CD4-positive, CD25-positive, alpha-beta regulatory T cell (primary cell): Measurements from ENCODE around the gene CYP46A1. TPM values are rescaled to one million over a fixed set of nuclear protein-coding genes. Genes with fewer than 3 reads are reported as not detected.
A peak's percentile ranks its signal among the peaks of the same experiment; 100 is the strongest.

Experiments
- ATAC-seq, 2 donors: fragments of 150-1000 bp; cut with Tn5 transposase; one replicate each; pipeline ENCODE4 v1.10.0; 2021; ENCODE audit warnings: low read depth in 2 of 2, moderate number of reproducible peaks in 2 of 2, moderate library complexity in 1 of 2
- DNase-seq, 3 donors: peaks; one replicate each; pipeline versions ENCODE4 v3.0.0 to v3.0.0-alpha.2; 2012 to 2022; ENCODE audit warnings: mixed read lengths in 1 of 3
- H3K27ac ChIP-seq: one replicate; pipeline ENCODE4 v1.7.0; 2013; ENCODE audit warnings: mild to moderate bottlenecking, low read length; ENCODE audit not compliant: insufficient read depth, poor library complexity, severe bottlenecking
- H3K27me3 ChIP-seq: one replicate; pipeline ENCODE4 v1.7.0; 2013; ENCODE audit warnings: low read length; ENCODE audit not compliant: control insufficient read depth, insufficient read depth
- H3K36me3 ChIP-seq: one replicate; pipeline ENCODE4 v1.7.0; 2013; ENCODE audit warnings: mild to moderate bottlenecking, low read length, moderate library complexity; ENCODE audit not compliant: control insufficient read depth, insufficient read depth
- H3K4me1 ChIP-seq: 2 replicates; pipeline ENCODE4 v1.7.0; 2013; ENCODE audit warnings: mild to moderate bottlenecking, low read length; ENCODE audit not compliant: insufficient read depth, control insufficient read depth, poor library complexity, severe bottlenecking
- H3K4me3 ChIP-seq: one replicate; pipeline ENCODE4 v1.7.0; 2013; ENCODE audit warnings: low read depth, mild to moderate bottlenecking, low read length, moderate library complexity
- H3K9me3 ChIP-seq, 2 experiments: 1 replicate in 1 of 2; 2 replicates in 1 of 2; pipeline ENCODE4 v1.7.0; 2013; ENCODE audit warnings: low read length in 2 of 2, mild to moderate bottlenecking in 1 of 2, moderate library complexity in 1 of 2; ENCODE audit not compliant: control insufficient read depth in 2 of 2
- H3K27ac Mint-ChIP-seq, 3 donors: one replicate each; pipeline ENCODE4 v1.8.0; 2020 to 2022; ENCODE audit warnings: mild to moderate bottlenecking in 3 of 3, mixed read lengths in 3 of 3, moderate library complexity in 2 of 3
- H3K27me3 Mint-ChIP-seq: one replicate; pipeline ENCODE4 v1.8.0; 2022; ENCODE audit warnings: mild to moderate bottlenecking, mixed read lengths
- H3K36me3 Mint-ChIP-seq: one replicate; pipeline ENCODE4 v1.8.0; 2020; ENCODE audit warnings: mixed read lengths
- H3K4me1 Mint-ChIP-seq, 4 donors: one replicate each; pipeline ENCODE4 v1.8.0; 2020 to 2022; ENCODE audit warnings: mixed read lengths in 4 of 4, mild to moderate bottlenecking in 1 of 4
- H3K4me3 Mint-ChIP-seq, 4 donors: one replicate each; pipeline ENCODE4 v1.8.0; 2020 to 2022; ENCODE audit warnings: mild to moderate bottlenecking in 4 of 4, mixed read lengths in 4 of 4, moderate library complexity in 3 of 4
- H3K9me3 Mint-ChIP-seq, 7 donors: one replicate each; pipeline ENCODE4 v1.8.0; 2020 to 2022; ENCODE audit warnings: mixed read lengths in 7 of 7, mild to moderate bottlenecking in 3 of 7, moderate library complexity in 2 of 7
- polyA plus RNA-seq, 4 donors: library from polyadenylated mRNA; unstranded; fragments of 300-500 nt; fragmentation: Illumina TruSeq; gene quantifications; one replicate each; pipeline ENCODE4 v1.2.3, GENCODE V29; 2021
- total RNA-seq: library from RNA; stranded (reverse); gene quantifications from one replicate; pipeline ENCODE4 v1.2.3, GENCODE V29; 2022

CYP46A1 gene
- total and polyA plus RNA-seq, 5 donors from 2014 or later = not detected

DNA sequence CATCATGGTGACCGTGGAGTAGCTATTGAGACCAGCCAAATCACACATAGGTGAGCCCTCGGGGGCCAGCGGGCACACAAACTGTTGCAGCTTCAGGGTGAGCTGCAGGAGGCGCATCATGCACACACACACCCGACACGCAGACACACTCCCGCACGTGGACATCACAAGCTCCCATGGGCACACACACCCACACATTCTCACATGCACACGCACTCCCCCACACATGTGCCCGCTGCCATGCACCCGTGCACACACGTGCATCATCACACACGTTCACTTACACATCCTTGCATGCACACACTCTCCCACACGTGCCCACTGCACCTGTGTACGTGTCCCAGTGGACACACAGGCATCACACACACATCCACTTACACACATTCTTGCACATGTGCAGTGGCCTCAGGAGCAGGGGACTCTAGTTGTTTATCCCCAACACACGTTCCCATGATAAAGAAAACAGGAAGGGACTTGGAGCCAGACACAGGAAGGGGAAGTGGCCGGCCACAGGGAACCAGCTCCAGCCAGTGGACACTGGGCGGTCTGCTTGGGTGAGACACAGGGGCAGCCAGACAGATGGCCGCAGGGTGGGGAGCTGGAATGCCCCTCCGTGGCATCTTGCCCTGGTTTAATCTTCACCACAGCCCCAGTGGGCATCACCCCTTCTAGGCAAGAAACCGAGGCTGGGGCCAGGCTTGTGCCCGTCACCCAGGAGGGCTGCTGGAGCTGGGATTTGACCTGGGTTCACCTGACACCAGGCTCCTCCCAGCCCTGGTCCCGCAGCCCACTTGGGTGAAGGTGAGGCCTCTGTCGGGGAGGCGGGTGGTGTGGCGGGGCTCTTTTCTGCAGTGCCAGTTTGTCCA lies 49.7 kb downstream of the CYP46A1 start:
- Mint-ChIP-seq H3K27me3 (peaks cover 22% of the 10 kb centered on the region), H3K4me1 (peaks cover 0 to 2% (median 0%) of the 10 kb centered on the region in 4 donors), H3K9me3 (peaks cover 0 to 2% (median 0%) of the 10 kb centered on the region in 7 donors), H3K27ac (no peak overlapping the region), H3K4me3 (no peak overlapping the region), H3K36me3 (no peaks in the 10 kb centered on the region)
- Histone ChIP-seq H3K36me3 (no peaks in the 10 kb centered on the region), H3K4me3 (no peak overlapping the region), H3K4me1 (peaks cover 10% of the 10 kb centered on the region), H3K9me3 (no peaks in the 10 kb centered on the region), H3K27ac (no peak overlapping the region), H3K27me3 (peaks cover 2% of the 10 kb centered on the region)
- ATAC-seq (no peak), DNase-seq (no peak)

DNA sequence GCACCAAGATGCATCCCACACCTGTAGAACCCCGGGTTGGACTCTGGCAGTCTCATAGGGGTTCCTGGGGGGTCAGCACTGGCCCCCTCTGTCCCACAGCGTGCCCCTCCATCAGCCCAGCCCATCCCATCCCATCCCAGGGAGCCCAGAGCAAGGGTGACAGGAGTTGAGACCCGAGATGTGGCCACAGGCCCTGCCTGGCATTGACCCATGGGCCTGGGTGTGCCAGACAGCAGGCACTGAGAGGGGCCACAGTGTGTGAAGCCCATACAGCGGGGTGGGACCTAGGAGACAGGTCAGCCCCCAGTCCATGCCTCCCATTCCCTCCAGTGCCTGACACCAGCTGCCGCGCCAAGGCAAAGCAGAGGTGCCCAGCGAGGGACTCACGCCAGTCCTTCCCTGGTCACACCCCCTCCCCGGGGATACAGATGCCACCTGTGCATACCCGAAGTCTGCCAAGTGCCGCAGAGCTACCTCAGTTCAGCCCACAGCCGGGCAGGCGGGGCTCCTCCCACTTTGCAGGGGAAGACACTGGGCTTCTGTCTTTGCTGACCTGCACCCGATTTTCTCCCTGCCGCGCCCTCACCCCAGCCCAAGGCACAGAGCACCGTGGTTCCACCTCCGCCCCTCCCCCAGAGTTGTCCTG lies 50.4 kb downstream of the CYP46A1 start:
- no peaks in the 10 kb centered on the region for H3K36me3 Mint-ChIP-seq
- Histone ChIP-seq H3K36me3 (no peaks in the 10 kb centered on the region), H3K27ac (no peak overlapping the region), H3K9me3 (no peaks in the 10 kb centered on the region), H3K27me3 (peaks cover 2% of the 10 kb centered on the region), H3K4me3 (no peak overlapping the region), H3K4me1 (peaks cover 10% of the 10 kb centered on the region)
- DNase-seq (no peak), ATAC-seq (peak in 1 of 2 donors; percentile 6)
- H3K27ac Mint-ChIP-seq = no peak overlapping the region
- no peak overlapping the region for H3K4me3 Mint-ChIP-seq
- H3K4me1 Mint-ChIP-seq = peaks cover 0 to 2% (median 0%) of the 10 kb centered on the region in 4 donors
- peaks cover 20% of the 10 kb centered on the region for H3K27me3 Mint-ChIP-seq
- H3K9me3 Mint-ChIP-seq = peaks cover 0 to 2% (median 0%) of the 10 kb centered on the region in 7 donors

GRCh38 chr14:99735189-99736135 lies 51.4 kb downstream of the CYP46A1 start:
- no peak overlapping the region for H3K27ac Mint-ChIP-seq
- no peaks in the 10 kb centered on the region for H3K36me3 ChIP-seq
- peaks cover 2% of the 10 kb centered on the region for H3K4me1 ChIP-seq
- H3K4me3 Mint-ChIP-seq = no peak overlapping the region
- DNase-seq = no peak
- H3K27ac ChIP-seq = no peak overlapping the region
- peaks cover 0 to 3% (median 0%) of the 10 kb centered on the region in 7 donors for H3K9me3 Mint-ChIP-seq
- no peaks in the 10 kb centered on the region for H3K9me3 ChIP-seq
- ATAC-seq = no peak
- H3K36me3 Mint-ChIP-seq = no peaks in the 10 kb centered on the region
- H3K27me3 ChIP-seq = peaks cover 2% of the 10 kb centered on the region
- H3K4me3 ChIP-seq = no peak overlapping the region
- H3K4me1 Mint-ChIP-seq = peaks cover 0 to 2% (median 0%) of the 10 kb centered on the region in 4 donors
- peaks cover 19% of the 10 kb centered on the region for H3K27me3 Mint-ChIP-seq

DNA sequence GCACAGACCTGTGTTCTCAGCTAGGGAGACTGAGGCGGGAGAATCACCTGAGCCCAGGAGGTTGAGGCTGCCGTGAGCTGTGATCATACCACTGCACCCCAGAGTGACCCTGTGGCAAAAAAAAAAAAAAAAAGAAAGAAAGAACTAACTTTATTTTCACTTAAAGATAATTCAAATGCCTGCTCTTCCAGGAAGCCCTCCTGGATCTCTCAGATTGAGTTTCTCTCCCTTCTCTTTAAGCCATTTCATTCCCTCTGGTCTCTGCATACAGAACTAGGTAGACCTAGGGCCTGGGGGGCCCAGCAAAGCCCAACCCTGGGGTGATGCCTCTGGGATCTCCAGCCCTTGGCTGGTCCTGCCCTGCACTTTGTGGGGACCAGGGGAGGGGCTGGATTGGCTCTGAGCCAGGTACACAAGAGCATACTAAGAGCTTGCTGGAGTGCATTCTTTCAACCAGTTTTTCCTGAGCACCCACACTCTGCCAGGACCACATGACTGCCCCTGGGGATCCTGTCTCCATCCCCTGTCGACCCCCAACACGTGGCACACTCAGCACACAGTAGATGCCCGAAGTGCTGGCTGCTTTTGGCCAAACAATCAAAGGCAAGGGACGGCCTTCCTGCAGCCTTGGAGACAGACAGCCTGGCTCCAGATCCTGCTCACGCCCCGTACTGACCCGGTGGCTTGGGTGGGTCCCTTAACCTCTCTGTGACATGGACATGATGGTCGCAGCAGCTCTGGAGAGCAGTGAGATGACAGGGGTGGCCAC lies 52.7 kb downstream of the CYP46A1 start:
- Histone ChIP-seq H3K27ac (no peak overlapping the region), H3K9me3 (no peaks in the 10 kb centered on the region), H3K36me3 (no peaks in the 10 kb centered on the region), H3K4me3 (no peak overlapping the region), H3K27me3 (peaks cover 2% of the 10 kb centered on the region), H3K4me1 (no peaks in the 10 kb centered on the region)
- ATAC-seq (no peak), DNase-seq (no peak)
- H3K4me1 Mint-ChIP-seq = no peaks in the 10 kb centered on the region
- no peak overlapping the region for H3K4me3 Mint-ChIP-seq
- H3K27ac Mint-ChIP-seq = no peak overlapping the region
- H3K27me3 Mint-ChIP-seq = peaks cover 15% of the 10 kb centered on the region
- H3K9me3 Mint-ChIP-seq = peaks cover 0 to 3% (median 0%) of the 10 kb centered on the region in 7 donors
- H3K36me3 Mint-ChIP-seq = no peaks in the 10 kb centered on the region

DNA sequence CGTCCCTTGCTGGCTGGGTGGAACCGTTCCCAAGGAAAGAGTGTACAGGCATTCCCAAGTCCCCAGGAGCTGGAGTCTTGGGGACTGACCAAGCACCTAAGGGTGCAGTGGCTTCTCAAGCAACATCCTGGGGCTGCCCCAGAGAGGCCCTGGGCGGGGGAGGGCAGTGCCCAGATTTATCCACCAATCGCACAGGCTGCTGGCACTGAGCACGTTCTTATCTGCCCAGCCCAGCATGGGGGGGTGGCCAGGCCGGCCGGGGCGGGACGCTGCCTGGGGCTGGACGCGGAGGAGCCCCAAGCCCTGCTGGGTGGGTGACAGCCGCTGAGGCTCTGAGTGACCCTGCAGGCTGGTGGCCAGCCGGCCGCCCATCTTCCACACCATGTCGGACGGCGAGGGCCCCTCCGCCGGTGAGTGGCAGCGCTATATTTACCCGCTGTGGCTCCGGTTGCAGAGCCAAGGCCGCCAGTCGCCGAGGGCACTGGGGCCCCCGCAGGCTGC lies 53.4 kb downstream of the CYP46A1 start:
- H3K4me3 Mint-ChIP-seq = no peak overlapping the region
- Histone ChIP-seq H3K36me3 (no peaks in the 10 kb centered on the region), H3K4me1 (no peaks in the 10 kb centered on the region), H3K9me3 (no peaks in the 10 kb centered on the region), H3K27ac (no peak overlapping the region), H3K4me3 (no peak overlapping the region), H3K27me3 (peaks cover 2% of the 10 kb centered on the region)
- ATAC-seq (no peak), DNase-seq (no peak)
- no peak overlapping the region for H3K27ac Mint-ChIP-seq
- H3K36me3 Mint-ChIP-seq = no peaks in the 10 kb centered on the region
- peaks cover 15% of the 10 kb centered on the region for H3K27me3 Mint-ChIP-seq
- H3K4me1 Mint-ChIP-seq = no peaks in the 10 kb centered on the region
- peaks cover 0 to 3% (median 0%) of the 10 kb centered on the region in 7 donors for H3K9me3 Mint-ChIP-seq

- Mint-ChIP-seq H3K4me3 (no peak overlapping the region), H3K36me3 (no peaks in the 10 kb centered on the region)
Measured at GRCh38 chr14:99737956-99738667, 54.0 kb downstream of the CYP46A1 start.

More at GRCh38 chr14:99737956-99738667, 54.0 kb downstream of the CYP46A1 start:
- H3K4me3 ChIP-seq = no peak overlapping the region
- no peak overlapping the region for H3K27ac ChIP-seq
- ATAC-seq (no peak), DNase-seq (no peak)
- H3K36me3 ChIP-seq = no peaks in the 10 kb centered on the region
- Mint-ChIP-seq H3K9me3 (peaks cover 0 to 3% (median 0%) of the 10 kb centered on the region in 7 donors), H3K27me3 (peaks cover 14% of the 10 kb centered on the region), H3K27ac (no peak overlapping the region), H3K4me1 (no peaks in the 10 kb centered on the region)
- no peaks in the 10 kb centered on the region for H3K4me1 ChIP-seq
- no peaks in the 10 kb centered on the region for H3K9me3 ChIP-seq
- H3K27me3 ChIP-seq = peaks cover 2% of the 10 kb centered on the region
